ENCODE measurements around the gene INSR. TPM values are rescaled to one million over a fixed set of nuclear protein-coding genes. Genes with fewer than 3 reads are reported as not detected.
A peak's percentile ranks its signal among the peaks of the same experiment; 100 is the strongest.

INSR gene
- total and polyA plus RNA-seq, 10 of the 15 experiments (the other 5 are each of a cell fraction or from before 2014, with no cell fraction given), result 4.2 to 34.9 (median 13.6) TPM

DNA sequence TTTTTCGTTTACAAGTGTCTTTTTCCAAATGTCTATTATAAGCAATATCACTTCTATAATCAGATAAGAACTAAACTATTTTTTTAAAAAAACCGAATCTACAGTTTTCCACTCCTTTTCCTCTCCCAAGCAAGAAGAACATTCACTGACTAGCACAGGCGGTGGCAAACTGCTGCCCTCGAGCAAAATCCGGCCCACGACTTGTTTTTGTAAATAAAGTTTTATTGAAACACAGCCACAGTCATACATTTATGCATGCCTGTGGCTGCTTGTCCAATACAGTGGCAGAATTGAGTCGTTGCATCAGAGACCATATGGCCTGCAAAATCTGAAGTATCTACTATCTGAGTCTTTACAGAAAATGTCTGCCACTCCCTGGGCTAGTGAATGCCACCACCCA, 27.4 kb downstream of the INSR start:
- FAIRE-seq (no peak), ATAC-seq (no peak)
- H3K4me3 ChIP-seq, result no peak overlapping the region

More for the DNA sequence above, 27.4 kb downstream of the INSR start:
- H3K27me3 ChIP-seq (replicated peaks in 1 of 2; ENCODE audit: control insufficient read depth in 2 of 2, insufficient read depth in 2 of 2, low read length in 1 of 2), result no peaks in the 10 kb centered on the region
- intact Hi-C loops (cut with micrococcal nuclease; ENCODE audit: unreplicated experiment) (no loop called here), in situ Hi-C loops (cut with MboI) (no loop called here)
- no peak for DNase-seq (ENCODE audit: low read depth, low spot score)
- peaks cover 4% of the 10 kb centered on the region; the same call in 1 of the 2 replicates for H3K4me1 ChIP-seq (ENCODE audit: control insufficient read depth, insufficient read depth, low read length)
- H3K4me2 ChIP-seq (ENCODE audit: control insufficient read depth, insufficient read depth), result no peak overlapping the region
- ChIA-PET SMC1A (ENCODE audit: uncharacterized antibody, unreplicated experiment) (interaction anchor here (1.3 kb wide), 1 partner anchor 24 kb away, joined by 4 read pairs; no protein-coding TSS in a partner anchor), POLR2A (interaction anchor here (0.5 to 0.7 kb wide), 2 partner anchors 84 to 102 kb away, joined by 3 to 5 read pairs; no protein-coding TSS in a partner anchor), CTCF (no interaction called here), RAD21 (ENCODE audit: unreplicated experiment) (interaction anchor here (0.7 kb wide), 1 partner anchor 66 kb away, joined by 5 read pairs; no protein-coding TSS in a partner anchor)
- no peak overlapping the region for H2AFZ ChIP-seq (ENCODE audit: control insufficient read depth, low read depth, low read length)
- TSS peak; percentile 48 for BruUV-seq (replicated peaks)
- H3K79me2 ChIP-seq (ENCODE audit: control insufficient read depth, insufficient read depth, low read length), result peaks cover 45% of the 10 kb centered on the region
- WGBS (ENCODE audit: insufficient coverage, insufficient replicate concordance, low lambda C conversion rate, missing lambda C conversion rate), result 85% methylated on average over 7 of the region's 7 CpGs
- H3K27ac ChIP-seq (ENCODE audit: control insufficient read depth, insufficient read depth), result no peak overlapping the region
- no peak overlapping the region for H3K9ac ChIP-seq (ENCODE audit: control insufficient read depth, insufficient read depth, low read length)
- H4K20me1 ChIP-seq (ENCODE audit: control insufficient read depth, insufficient read depth), result no peaks in the 10 kb centered on the region
- H3K36me3 ChIP-seq (ENCODE audit: control insufficient read depth in 2 of 2, insufficient read depth in 2 of 2, low read length in 1 of 2), result peaks cover 17 to 21% of the 10 kb centered on the region in 2 experiments
- peaks cover 6% of the 10 kb centered on the region; the same call in 1 of the 3 replicates for H3K9me3 ChIP-seq (replicated peaks; ENCODE audit: control insufficient read depth, insufficient read depth, low read length)
- TF ChIP-seq MEF2A (IDR thresholded peaks at IDR 0.05; ENCODE audit: insufficient read depth, low read depth, low read length) (no peak), MTA3 (IDR thresholded peaks at IDR 0.05; ENCODE audit: borderline replicate concordance, low read length) (no peak), MYB (IDR thresholded peaks at IDR 0.05; ENCODE audit: borderline replicate concordance, low read depth, low read length) (no peak)
- TF ChIP-seq, protein P1, sequence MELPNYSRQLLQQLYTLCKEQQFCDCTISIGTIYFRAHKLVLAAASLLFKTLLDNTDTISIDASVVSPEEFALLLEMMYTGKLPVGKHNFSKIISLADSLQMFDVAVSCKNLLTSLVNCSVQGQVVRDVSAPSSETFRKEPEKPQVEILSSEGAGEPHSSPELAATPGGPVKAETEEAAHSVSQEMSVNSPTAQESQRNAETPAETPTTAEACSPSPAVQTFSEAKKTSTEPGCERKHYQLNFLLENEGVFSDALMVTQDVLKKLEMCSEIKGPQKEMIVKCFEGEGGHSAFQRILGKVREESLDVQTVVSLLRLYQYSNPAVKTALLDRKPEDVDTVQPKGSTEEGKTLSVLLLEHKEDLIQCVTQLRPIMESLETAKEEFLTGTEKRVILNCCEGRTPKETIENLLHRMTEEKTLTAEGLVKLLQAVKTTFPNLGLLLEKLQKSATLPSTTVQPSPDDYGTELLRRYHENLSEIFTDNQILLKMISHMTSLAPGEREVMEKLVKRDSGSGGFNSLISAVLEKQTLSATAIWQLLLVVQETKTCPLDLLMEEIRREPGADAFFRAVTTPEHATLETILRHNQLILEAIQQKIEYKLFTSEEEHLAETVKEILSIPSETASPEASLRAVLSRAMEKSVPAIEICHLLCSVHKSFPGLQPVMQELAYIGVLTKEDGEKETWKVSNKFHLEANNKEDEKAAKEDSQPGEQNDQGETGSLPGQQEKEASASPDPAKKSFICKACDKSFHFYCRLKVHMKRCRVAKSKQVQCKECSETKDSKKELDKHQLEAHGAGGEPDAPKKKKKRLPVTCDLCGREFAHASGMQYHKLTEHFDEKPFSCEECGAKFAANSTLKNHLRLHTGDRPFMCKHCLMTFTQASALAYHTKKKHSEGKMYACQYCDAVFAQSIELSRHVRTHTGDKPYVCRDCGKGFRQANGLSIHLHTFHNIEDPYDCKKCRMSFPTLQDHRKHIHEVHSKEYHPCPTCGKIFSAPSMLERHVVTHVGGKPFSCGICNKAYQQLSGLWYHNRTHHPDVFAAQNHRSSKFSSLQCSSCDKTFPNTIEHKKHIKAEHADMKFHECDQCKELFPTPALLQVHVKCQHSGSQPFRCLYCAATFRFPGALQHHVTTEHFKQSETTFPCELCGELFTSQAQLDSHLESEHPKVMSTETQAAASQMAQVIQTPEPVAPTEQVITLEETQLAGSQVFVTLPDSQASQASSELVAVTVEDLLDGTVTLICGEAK (IDR thresholded peaks at IDR 0.05; ENCODE audit: borderline replicate concordance), result peak; percentile 91

All from GM12878 (cell line).